GM18868 (cell line): ENCODE measurements around the gene UTP14C.
"Not testable (repeated sequence)": the region's sequence is repeated elsewhere in the genome, so short reads cannot be mapped to it uniquely, and the experiment has no call there.

Source experiments
- ATAC-seq: cut with Tn5 transposase; IDR thresholded peaks from one replicate; pipeline ENCODE4 v1.9.1; 2021; ENCODE audit warnings: mild to moderate bottlenecking, moderate library complexity; ENCODE audit not compliant: unreplicated experiment

The UTP14C gene, protein sequence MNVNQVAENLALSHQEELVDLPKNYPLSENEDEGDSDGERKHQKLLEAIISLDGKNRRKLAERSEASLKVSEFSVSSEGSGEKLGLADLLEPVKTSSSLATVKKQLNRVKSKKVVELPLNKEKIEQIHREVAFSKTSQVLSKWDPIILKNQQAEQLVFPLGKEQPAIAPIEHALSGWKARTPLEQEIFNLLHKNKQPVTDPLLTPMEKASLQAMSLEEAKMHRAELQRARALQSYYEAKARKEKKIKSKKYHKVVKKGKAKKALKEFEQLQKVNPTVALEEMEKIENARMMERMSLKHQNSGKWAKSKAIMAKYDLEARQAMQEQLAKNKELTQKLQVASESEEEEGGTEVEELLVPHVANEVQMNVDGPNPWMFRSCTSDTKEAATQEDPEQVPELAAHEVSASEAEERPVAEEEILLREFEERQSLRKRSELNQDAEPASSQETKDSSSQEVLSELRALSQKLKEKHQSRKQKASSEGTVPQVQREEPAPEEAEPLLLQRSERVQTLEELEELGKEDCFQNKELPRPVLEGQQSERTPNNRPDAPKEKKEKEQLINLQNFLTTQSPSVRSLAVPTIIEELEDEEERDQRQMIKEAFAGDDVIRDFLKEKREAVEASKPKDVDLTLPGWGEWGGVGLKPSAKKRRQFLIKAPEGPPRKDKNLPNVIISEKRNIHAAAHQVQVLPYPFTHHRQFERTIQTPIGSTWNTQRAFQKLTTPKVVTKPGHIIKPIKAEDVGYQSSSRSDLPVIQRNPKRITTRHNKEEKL

DNA sequence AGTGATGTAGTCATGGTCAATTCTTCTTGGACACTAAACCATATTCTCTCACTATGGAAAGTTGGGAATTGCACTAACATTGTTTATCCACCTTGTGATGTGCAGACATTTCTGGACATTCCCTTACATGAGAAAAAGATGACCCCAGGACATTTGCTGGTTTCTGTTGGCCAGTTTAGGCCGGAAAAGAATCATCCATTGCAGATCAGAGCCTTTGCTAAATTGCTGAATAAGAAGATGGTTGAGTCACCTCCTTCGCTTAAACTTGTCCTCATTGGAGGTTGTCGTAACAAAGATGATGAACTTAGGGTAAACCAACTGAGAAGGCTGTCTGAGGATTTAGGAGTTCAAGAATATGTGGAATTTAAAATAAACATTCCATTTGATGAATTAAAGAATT is at the start of gene UTP14C:
TSS of gene UTP14C (plus strand) at position 211 of the 400 bp plus-strand sequence. CDS start 4,114 bp downstream, outside the sequence.
- no peak for ATAC-seq

DNA sequence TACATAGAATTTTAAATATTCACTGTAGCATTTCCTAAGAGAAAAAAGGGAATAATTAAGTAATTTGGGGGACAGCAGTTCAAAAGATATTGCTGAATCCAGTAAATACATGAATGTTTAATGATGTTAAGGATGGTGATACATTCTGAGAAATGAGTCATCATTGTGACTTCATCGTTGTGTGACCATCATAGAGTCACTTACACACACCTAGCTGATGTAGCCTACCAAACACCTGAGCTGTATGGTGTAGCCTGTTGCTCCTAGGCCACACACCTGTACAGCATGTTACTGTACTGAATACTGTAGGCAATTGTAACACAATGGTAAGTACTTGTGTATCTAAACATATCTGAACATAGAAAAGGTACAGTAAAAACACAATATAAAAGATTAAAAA is 48.1 kb upstream of the UTP14C start:
- no peak for ATAC-seq

DNA sequence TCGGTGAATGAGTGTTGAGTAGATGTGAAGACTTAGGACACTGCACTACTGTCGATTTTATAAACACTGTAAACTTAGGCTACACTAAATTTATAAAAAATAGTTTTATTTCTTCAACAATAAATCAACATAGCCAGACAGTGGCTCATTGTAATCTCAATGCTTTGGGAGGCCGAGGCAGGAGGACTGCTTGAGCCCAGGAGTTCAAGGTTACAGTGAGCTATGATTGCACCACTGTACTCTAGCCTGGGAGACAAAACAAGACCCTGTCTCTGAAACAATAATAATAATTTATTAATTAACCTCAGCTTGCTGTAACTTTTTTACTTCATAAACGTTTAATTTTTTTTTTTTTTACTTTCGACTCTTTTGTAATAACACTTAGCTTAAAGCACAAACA is 47.6 kb upstream of the UTP14C start:
- no peak for ATAC-seq

DNA sequence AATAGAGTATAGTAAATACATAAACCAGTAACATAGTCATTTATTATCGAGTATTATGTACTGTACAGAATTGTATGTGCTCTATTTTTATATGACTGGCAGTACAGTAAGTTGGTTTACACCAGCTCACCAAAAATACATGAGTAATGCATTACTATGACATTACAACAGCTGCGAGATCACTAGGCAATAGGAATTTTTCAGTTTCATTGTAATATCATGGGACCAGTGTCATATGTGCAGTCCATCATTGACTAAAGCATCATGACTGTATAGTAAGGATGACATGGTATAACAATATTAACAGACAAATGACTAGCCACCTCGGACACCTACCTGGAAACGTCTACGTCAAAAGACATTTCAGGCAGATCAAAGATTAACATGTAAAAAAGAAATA is 46.9 kb upstream of the UTP14C start:
- no peak for ATAC-seq

DNA sequence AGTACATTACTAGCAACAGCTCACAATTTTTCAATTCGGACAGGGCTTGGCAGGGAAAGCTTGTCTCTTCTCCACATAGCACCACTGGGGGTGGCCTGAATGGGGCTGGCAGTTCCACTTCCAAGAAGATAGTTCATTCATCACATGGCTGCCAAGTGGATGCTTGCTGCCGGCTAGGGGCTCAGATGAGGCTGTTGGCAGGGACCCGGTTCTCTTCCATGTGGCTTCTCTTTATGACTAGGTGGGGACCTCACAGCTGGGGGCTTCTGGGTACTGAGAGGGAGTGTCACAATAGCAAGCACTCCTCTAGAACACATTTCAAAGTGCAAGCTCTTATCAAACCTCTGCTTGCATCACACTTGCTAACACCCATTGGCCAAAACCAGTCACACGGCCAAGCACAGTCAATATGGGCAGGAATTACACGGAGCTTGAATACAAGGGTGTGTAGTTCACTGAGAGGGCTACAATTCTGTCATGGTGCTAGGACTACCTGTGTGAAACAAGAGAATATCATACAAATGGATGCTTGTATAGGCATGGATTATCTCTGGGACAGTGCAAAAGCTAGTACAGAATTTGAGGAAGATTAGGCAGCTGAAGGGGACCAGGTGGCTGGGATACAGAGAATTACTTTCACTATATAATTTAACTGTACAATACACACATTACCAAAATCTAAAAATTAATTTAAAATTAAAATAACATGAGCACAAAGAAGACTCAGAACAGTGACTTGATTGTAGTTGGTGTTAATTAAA is 45.5 kb upstream of the UTP14C start:
- ATAC-seq, result no peak

DNA sequence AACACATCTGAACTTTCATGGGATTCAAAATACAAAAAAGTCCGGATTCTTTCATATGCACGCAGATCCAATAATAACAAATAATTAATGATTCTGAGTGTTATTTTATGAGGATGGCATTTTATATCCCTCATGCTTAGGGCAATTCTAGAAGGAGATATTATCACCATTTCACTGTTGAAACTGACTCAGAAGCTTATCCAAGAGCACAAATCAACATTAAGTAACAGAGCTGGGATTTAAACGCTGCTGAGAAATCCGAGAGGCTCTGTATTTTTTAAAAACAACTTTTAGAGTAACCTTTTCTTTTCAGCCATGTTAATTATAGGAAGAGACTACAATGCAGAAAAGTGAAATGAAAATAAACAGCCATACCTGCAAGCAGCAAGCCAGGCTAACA is 43.6 kb upstream of the UTP14C start:
- ATAC-seq, result no peak

DNA sequence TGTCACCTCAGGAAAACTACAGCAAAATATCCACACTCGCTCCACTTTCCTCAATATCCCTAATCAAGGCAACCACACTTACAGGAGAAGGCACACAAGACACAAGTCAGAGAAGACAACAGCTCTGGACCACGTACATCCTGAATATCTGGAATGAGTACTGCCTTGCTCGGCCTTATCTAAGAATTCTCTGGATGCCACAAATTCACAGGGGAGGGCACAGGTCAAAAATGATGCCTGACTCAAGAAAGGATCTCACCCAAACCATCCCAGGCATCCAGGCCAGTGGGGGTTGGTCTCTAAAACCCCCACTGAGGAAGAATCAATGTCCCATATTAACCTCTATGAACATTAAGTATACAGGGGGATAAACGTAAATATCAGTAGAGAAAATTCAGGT is 43.1 kb upstream of the UTP14C start:
- no peak for ATAC-seq

GRCh38 chr13:51983292-51983691 is 41.2 kb upstream of the UTP14C start:
- not testable (repeated sequence) for ATAC-seq

DNA sequence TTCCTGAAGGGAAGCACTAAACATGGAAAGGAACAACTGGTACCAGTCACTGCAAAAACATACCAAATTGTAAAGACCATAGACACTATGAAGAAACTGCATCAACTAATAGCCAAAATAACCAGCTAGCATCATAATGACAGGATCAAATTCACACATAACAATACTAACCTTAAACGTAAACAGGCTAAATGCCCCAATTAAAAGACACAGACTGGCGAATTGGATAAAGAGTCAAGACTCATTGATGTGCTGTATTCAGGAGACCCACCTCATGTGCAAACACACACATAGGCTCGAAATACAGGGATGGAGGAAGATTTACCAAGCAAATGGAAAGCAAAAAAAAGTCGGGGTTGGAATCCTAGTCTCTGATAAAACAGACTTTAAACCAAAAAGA is 39.6 kb upstream of the UTP14C start:
- ATAC-seq, result not testable (repeated sequence)

GRCh38 chr13:51988988-51989618 is 35.4 kb upstream of the UTP14C start:
- ATAC-seq, result no peak

- no peak for ATAC-seq
Measured at GRCh38 chr13:51993713-51994112, 30.8 kb upstream of the UTP14C start.

GRCh38 chr13:51995677-51996551 is 28.6 kb upstream of the UTP14C start:
- no peak for ATAC-seq

DNA sequence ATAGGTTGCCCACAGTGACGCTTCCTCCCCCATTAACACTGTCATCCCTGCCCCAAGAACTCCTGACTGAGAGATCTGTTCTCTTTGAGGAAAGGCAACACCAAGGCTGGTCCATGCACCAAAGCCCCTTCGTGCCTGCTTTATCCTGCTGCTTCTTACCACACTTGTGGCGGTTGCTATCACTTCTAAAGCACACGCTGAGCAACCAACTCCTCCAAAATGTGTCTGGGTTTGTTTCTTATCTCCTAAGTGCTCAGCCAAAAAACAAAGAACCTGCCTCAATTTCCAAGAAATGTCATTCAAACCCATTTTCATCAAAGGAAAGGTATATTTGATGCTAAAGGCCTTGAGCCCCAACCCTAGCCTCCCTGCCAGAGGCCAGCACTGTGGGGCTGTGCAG is 27.9 kb upstream of the UTP14C start:
- no peak for ATAC-seq

DNA sequence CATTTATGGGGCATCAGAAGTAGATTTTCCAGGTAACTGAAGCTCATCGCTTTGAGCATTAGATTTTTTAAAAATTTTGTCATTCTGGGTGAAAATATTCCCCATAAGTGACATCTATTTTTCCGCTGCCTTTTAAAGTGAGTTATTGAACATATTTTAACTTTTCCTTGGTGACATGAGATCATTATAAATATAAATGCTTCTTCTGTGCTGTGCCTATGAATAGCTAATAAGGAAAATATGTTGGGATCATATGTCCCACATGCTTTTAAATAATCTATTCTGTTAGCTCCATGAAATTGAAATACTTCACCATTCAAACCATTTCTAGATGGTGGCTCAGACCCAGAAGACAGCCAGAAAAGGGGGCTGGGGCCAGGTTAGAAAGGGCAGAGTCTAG is 27.3 kb upstream of the UTP14C start:
- no peak for ATAC-seq

DNA sequence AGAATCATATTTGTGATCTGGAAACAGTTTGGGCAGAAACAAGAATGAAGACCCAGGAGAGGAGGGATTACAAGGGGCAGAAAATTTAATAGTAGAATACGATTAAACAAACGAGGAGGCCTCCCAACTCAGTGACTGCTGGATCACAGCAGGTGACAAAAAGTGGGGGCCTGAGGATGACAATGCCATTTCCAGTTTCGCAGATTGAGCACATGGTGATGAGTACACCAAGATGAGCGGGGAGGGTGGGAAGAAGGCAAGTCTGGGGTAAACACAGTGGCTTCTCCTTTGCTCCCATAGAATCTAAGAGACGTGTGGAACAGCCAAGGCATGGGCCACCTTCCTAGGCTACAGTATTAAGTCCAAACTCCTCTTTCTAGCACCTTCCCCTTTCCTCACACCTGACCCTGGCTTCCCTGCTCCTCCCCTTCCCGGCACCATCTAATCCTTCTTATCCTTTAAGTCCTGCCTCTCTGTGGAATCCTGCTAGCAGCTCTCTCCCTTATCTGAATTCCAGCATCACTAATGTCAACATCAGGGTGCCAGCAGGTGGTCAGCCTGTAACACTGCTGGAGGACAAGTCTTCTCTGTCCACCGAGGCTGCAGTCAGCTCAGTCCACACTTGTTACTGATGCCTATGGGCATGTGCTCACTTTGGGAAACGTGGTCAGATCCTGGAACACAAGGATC is 26.7 kb upstream of the UTP14C start:
- ATAC-seq, result no peak

DNA sequence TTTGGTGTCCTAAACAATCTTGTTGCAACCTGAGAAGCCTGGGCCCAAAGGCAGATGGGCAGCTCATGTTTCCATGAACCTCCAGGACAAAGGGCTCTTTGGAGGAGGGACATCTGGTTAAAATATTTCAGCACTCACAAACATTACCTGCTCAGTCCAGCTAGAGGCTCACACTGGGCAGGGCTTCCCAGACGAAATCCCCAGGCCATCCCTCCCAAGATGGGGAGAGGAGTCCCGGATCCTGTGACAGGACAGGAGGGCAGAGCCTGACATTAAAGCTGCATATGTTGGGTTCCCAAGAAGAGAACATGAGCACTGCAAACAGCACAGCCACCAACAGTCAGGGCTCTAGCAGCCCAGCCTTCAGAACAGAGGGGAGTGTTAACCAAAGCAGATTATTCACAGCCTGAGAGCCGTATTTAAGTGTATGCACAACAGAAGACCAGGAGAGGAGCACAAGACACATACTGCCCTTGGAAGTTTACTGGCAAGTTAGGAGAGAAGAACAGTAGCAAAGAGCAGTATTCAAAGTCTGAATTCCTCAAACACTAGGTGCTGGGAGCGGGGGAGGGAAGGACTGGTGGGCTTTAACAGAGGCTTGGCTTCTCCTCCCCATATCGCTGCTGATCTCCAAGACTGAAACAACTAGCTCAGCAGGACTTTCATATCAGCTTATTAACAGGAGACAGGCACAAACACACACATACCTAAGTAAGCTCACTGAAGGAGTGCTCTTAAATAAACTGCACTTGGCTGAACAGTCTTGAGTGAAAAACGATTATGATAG is 25.6 kb upstream of the UTP14C start:
- no peak for ATAC-seq

- ATAC-seq, result no peak
Measured at GRCh38 chr13:51999510-51999911, 25.0 kb upstream of the UTP14C start.

DNA sequence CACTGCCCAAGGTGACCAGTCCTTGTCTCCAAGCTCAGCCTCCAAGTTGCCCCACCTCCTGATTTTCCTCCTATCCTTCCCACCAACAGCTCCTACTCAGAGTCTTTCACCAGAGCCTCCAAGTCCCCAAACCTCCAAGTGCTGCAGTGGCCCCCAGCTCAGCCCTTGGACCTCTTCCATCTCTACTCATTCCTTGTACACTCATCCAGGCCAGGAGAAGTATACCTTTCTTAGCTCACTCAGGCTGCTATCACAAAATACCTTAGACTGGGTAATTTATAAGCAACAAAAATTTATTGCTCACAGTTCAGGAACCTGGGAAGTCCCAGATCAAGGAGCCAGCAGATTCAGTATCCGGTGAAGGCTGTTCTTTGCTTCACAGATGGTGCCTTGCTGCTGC is 24.6 kb upstream of the UTP14C start:
- no peak for ATAC-seq
